ENCODE measurements around the gene ACTL6A.

GRCh38 chr3:179528772-179529171, 34.0 kb upstream of the ACTL6A start:
- no peak for TF ChIP-seq GATA2 (IDR thresholded peaks at IDR 0.05; ENCODE audit: low read depth, low read length)
- TF ChIP-seq GATA3 (IDR thresholded peaks at IDR 0.05; ENCODE audit: low read depth, low read length): no peak

Data from SH-SY5Y (cell line).